DMS153 treated with DMSO at 0.1 percent for 48 hours (cell line): Measurements from ENCODE around the gene CRTC2.

Experiments used
- DNase-seq: peaks from one replicate; lab custom pipeline; 2025; ENCODE audit not compliant: unreplicated experiment; lab: John Stamatoyannopoulos, UW

The CRTC2 gene

GRCh38 chr1:153899509-153899908, 58.9 kb downstream of the CRTC2 start:
- no peak for DNase-seq
